Neural progenitor cell (in vitro differentiated cells): ENCODE results near the gene PPARG. TPM values are rescaled to one million over a fixed set of nuclear protein-coding genes. Genes with fewer than 3 reads are reported as not detected.

ENCODE experiments used
- DNase-seq: peaks from one replicate; pipeline ENCODE4 v3.0.0-alpha.2; 2016; ENCODE audit warnings: low spot score
- H2AFZ ChIP-seq: fragments of 200-600 bp; sonication (generic); replicated peaks from 2 replicates; pipeline ENCODE4 v1.6.1; 2016; ENCODE audit warnings: antibody characterized with exemption
- H3F3A ChIP-seq: fragments of 200-600 bp; sonication (generic); 2 replicates; pipeline ENCODE4 v1.6.1; 2016; ENCODE audit warnings: antibody characterized with exemption, low read depth
- H3K27ac ChIP-seq: fragments of 200-600 bp; sonication (generic); 2 replicates; pipeline ENCODE4 v1.5.1; 2016; ENCODE audit warnings: mild to moderate bottlenecking
- H3K27me3 ChIP-seq: fragments of 200-600 bp; sonication (generic); 2 replicates; pipeline ENCODE4 v1.6.1; 2016; ENCODE audit warnings: mild to moderate bottlenecking, moderate library complexity
- H3K36me3 ChIP-seq: fragments of 200-600 bp; sonication (generic); 2 replicates; pipeline ENCODE4 v1.5.1; 2016
- H3K4me1 ChIP-seq: fragments of 200-600 bp; sonication (generic); 2 replicates; pipeline ENCODE4 v1.6.1; 2016; ENCODE audit warnings: mixed run types
- H3K4me2 ChIP-seq: fragments of 200-600 bp; sonication (generic); 2 replicates; pipeline ENCODE4 v1.6.1; 2016
- H3K4me3 ChIP-seq: fragments of 200-600 bp; sonication (generic); 2 replicates; pipeline ENCODE4 v1.5.1; 2016
- H3K79me2 ChIP-seq: fragments of 200-600 bp; sonication (generic); 2 replicates; pipeline ENCODE4 v1.6.1; 2016; ENCODE audit warnings: low read depth
- H3K9ac ChIP-seq: fragments of 200-600 bp; sonication (generic); 2 replicates; pipeline ENCODE4 v1.6.1; 2016
- H3K9me3 ChIP-seq: fragments of 200-600 bp; sonication (generic); 2 replicates; pipeline ENCODE4 v1.5.1; 2016; ENCODE audit warnings: low read depth
- H4K20me1 ChIP-seq: fragments of 200-600 bp; sonication (generic); 2 replicates; pipeline ENCODE4 v1.6.1; 2016; ENCODE audit warnings: low read depth
- H3K27ac Mint-ChIP-seq: 3 replicates; pipeline ENCODE4 v1.8.0; 2021; ENCODE audit warnings: mixed read lengths
- H3K27me3 Mint-ChIP-seq: 2 replicates; pipeline ENCODE4 v1.8.0; 2022; ENCODE audit warnings: low read depth, mild to moderate bottlenecking, inconsistent platforms, moderate library complexity, mixed read lengths; ENCODE audit not compliant: insufficient read depth
- H3K36me3 Mint-ChIP-seq: 3 replicates; pipeline ENCODE4 v1.8.0; 2021; ENCODE audit warnings: mixed read lengths
- H3K4me1 Mint-ChIP-seq: 3 replicates; pipeline ENCODE4 v1.8.0; 2021; ENCODE audit warnings: mixed read lengths
- H3K4me3 Mint-ChIP-seq: 3 replicates; pipeline ENCODE4 v1.8.0; 2021; ENCODE audit warnings: mild to moderate bottlenecking, moderate library complexity, mixed read lengths
- H3K9me3 Mint-ChIP-seq: 3 replicates; pipeline ENCODE4 v1.8.0; 2020; ENCODE audit warnings: mixed read lengths
- CTCF ChIP-seq: fragments of 200-600 bp; sonication (generic); IDR thresholded peaks from 2 replicates; pipeline ENCODE4 v1.5.1; 2017; ENCODE audit warnings: antibody characterized with exemption, mild to moderate bottlenecking
- EZH2 ChIP-seq: fragments of 200-600 bp; sonication (generic); IDR thresholded peaks from 2 replicates; pipeline ENCODE4 v1.6.1; 2017; ENCODE audit warnings: antibody characterized with exemption, mild to moderate bottlenecking, moderate library complexity
- EZH2phosphoT487 ChIP-seq: fragments of 200-600 bp; sonication (generic); IDR thresholded peaks from 2 replicates; pipeline ENCODE4 v1.6.1; 2017; ENCODE audit warnings: antibody characterized with exemption
- total RNA-seq: library from RNA; depleted of rRNA; stranded (reverse); fragments of >200 nt; gene quantifications from 2 replicates; pipeline ENCODE4 v1.2.3, GENCODE V29; 2015; ENCODE audit warnings: low replicate concordance

Gene PPARG
- total RNA-seq, 1 donor from 2014 or later = not detected

- Histone ChIP-seq H4K20me1 (no peaks in the 10 kb centered on the region), H3K79me2 (no peaks in the 10 kb centered on the region), H3K4me2 (no peak overlapping the region), H2AFZ (no peak overlapping the region), H3K9ac (no peak overlapping the region), H3K4me3 (no peak overlapping the region), H3K9me3 (no peaks in the 10 kb centered on the region), H3F3A (no peaks in the 10 kb centered on the region), H3K4me1 (no peaks in the 10 kb centered on the region), H3K27ac (no peak overlapping the region), H3K36me3 (no peaks in the 10 kb centered on the region), H3K27me3 (peaks cover 12% of the 10 kb centered on the region)
- no peaks in the 10 kb centered on the region for H3K4me1 Mint-ChIP-seq
- no peaks in the 10 kb centered on the region for H3K36me3 Mint-ChIP-seq
- no peaks in the 10 kb centered on the region for H3K9me3 Mint-ChIP-seq
- TF ChIP-seq EZH2 (no peak), CTCF (no peak), EZH2phosphoT487 (no peak)
- no peak overlapping the region for H3K4me3 Mint-ChIP-seq
- no peak for DNase-seq
- H3K27ac Mint-ChIP-seq = no peak overlapping the region
- H3K27me3 Mint-ChIP-seq = no peaks in the 10 kb centered on the region
Observed at GRCh38 chr3:12380461-12380860, 91.6 kb downstream of the PPARG start.

DNA sequence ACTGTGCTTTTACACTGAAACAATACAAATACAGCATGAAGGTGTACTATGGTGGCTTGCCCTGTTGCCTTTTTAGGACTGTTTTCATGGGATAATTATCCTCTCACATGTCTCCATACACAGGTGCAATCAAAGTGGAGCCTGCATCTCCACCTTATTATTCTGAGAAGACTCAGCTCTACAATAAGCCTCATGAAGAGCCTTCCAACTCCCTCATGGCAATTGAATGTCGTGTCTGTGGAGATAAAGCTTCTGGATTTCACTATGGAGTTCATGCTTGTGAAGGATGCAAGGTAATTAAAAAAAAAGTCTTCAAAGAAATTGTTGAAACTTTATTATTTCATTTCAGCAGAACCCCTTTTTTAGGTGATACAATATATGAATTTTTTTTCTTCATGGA, 92.3 kb downstream of the PPARG start:
- no peak overlapping the region for H2AFZ ChIP-seq
- no peak for TF ChIP-seq EZH2phosphoT487
- TF ChIP-seq EZH2 = no peak
- TF ChIP-seq CTCF = no peak
- H4K20me1 ChIP-seq = no peaks in the 10 kb centered on the region
- no peaks in the 10 kb centered on the region for H3K9me3 ChIP-seq
- H3K27ac ChIP-seq = no peak overlapping the region
- no peaks in the 10 kb centered on the region for H3F3A ChIP-seq
- Mint-ChIP-seq H3K27ac (no peak overlapping the region), H3K27me3 (no peaks in the 10 kb centered on the region), H3K36me3 (no peaks in the 10 kb centered on the region), H3K4me3 (no peak overlapping the region), H3K9me3 (no peaks in the 10 kb centered on the region), H3K4me1 (no peaks in the 10 kb centered on the region)
- DNase-seq = no peak
- H3K79me2 ChIP-seq = no peaks in the 10 kb centered on the region
- peaks cover 18% of the 10 kb centered on the region for H3K27me3 ChIP-seq
- H3K4me2 ChIP-seq = no peak overlapping the region
- H3K4me1 ChIP-seq = no peaks in the 10 kb centered on the region
- H3K36me3 ChIP-seq = no peaks in the 10 kb centered on the region
- H3K4me3 ChIP-seq = no peak overlapping the region
- no peak overlapping the region for H3K9ac ChIP-seq

- H3K27me3 ChIP-seq = peaks cover 18% of the 10 kb centered on the region
- H3K79me2 ChIP-seq = no peaks in the 10 kb centered on the region
- Mint-ChIP-seq H3K4me1 (no peaks in the 10 kb centered on the region), H3K36me3 (no peaks in the 10 kb centered on the region), H3K9me3 (no peaks in the 10 kb centered on the region), H3K4me3 (no peak overlapping the region), H3K27me3 (no peaks in the 10 kb centered on the region), H3K27ac (no peak overlapping the region)
- no peaks in the 10 kb centered on the region for H3K4me1 ChIP-seq
- H3K36me3 ChIP-seq = no peaks in the 10 kb centered on the region
- H3K4me3 ChIP-seq = no peak overlapping the region
- H3K27ac ChIP-seq = no peak overlapping the region
- DNase-seq = no peak
- no peak overlapping the region for H2AFZ ChIP-seq
- H3K9ac ChIP-seq = no peak overlapping the region
- no peaks in the 10 kb centered on the region for H4K20me1 ChIP-seq
- no peak for TF ChIP-seq CTCF
- TF ChIP-seq EZH2phosphoT487 = no peak
- no peak for TF ChIP-seq EZH2
- H3K4me2 ChIP-seq = no peak overlapping the region
- H3K9me3 ChIP-seq = no peaks in the 10 kb centered on the region
- H3F3A ChIP-seq = no peaks in the 10 kb centered on the region
Observed at GRCh38 chr3:12383218-12383617, 94.3 kb downstream of the PPARG start.
